Limb (tissue), 2 donors: ENCODE measurements around the gene MARVELD2.

ENCODE experiments used
- DNase-seq, 2 donors: peaks; one replicate each; pipeline ENCODE4 v3.0.0-alpha.2; 2016; ENCODE audit errors: extremely low spot score in 2 of 2

Gene MARVELD2

GRCh38 chr5:69492923-69493395 is 78.0 kb downstream of the MARVELD2 start:
- DNase-seq = no peak

GRCh38 chr5:69493396-69494133 is 78.6 kb downstream of the MARVELD2 start:
- peak in 1 of 2 donors; percentile 47 for DNase-seq
